K562 (cell line): ENCODE measurements around the gene ITGB3BP. TPM values are rescaled to one million over a fixed set of nuclear protein-coding genes. Genes with fewer than 3 reads are reported as not detected.

Source experiments
- ATAC-seq: fragments of 200-7000 bp; cut with Tn5 transposase; 3 replicates; pipeline ENCODE4 v1.9.1; 2020; ENCODE audit warnings: moderate library complexity
- BruUV-seq: library from RNA; stranded (reverse); fragments of 400-500 nt; replicated peaks from 2 replicates; lab custom pipeline; 2021; lab: Mats Ljungman, UMichigan
- CTCF ChIA-PET: fragments of 300-600 bp; formaldehyde crosslinking; extraction: SDS; loops from one replicate; lab custom pipeline; 2021; ENCODE audit warnings: low intra/inter-chr PET ratio; lab: Yijun Ruan, JAX
- POLR2A ChIA-PET: fragments of 300-600, 350-650 bp; sonication (Branson Sonifier 250); formaldehyde crosslinking; extraction: SDS; loops from one replicate; lab custom pipeline; 2021; ENCODE audit warnings: antibody characterized with exemption, inconsistent platforms; lab: Yijun Ruan, JAX
- DNase-seq, 4 experiments: peaks; one replicate each; pipeline versions ENCODE4 v3.0.0 to v3.0.0-alpha.2; 2011 to 2018; ENCODE audit warnings: low spot score in 3 of 4, mixed read lengths in 3 of 4; ENCODE audit errors: extremely low read depth in 1 of 4
- FAIRE-seq: peaks from 2 replicates; lab custom pipeline; 2011; peaks lifted over from hg19 to GRCh38; lab: Jason Lieb, UNC
- H2AFZ ChIP-seq: 2 replicates; pipeline ENCODE4 v1.6.0; 2011; ENCODE audit warnings: low read depth, low read length, control low read depth, inconsistent platforms
- H3K27ac ChIP-seq: fragments of 200-600 bp; 3 replicates; pipeline ENCODE4 v1.8.0; 2011; ENCODE audit warnings: low read depth, mild to moderate bottlenecking, control low read depth, inconsistent platforms, low read length, moderate library complexity, mixed read lengths; ENCODE audit errors: extremely low read depth
- H3K27me3 ChIP-seq, 2 experiments: fragments of 300-600 bp in 1 of 2; 2 replicates in 1 of 2; 3 replicates in 1 of 2; pipeline versions ENCODE4 v1.6.0 to v1.8.0; 2011; ENCODE audit warnings: inconsistent platforms in 2 of 2, low read length in 2 of 2, mild to moderate bottlenecking in 1 of 2, mixed read lengths in 1 of 2, moderate library complexity in 1 of 2; ENCODE audit not compliant: control insufficient read depth in 2 of 2, insufficient read depth in 2 of 2
- H3K36me3 ChIP-seq: fragments of 300-600 bp; 3 replicates; pipeline ENCODE4 v1.8.0; 2011; ENCODE audit warnings: mild to moderate bottlenecking, low read length, inconsistent platforms; ENCODE audit not compliant: control insufficient read depth, insufficient read depth
- H3K4me1 ChIP-seq, 2 experiments: fragments of 200-600 bp in 1 of 2; replicated peaks in 1 of 2; 2 replicates in 1 of 2; 3 replicates in 1 of 2; pipeline versions ENCODE4 v1.5.1 to v1.8.0; 2011; ENCODE audit warnings: inconsistent platforms in 2 of 2, low read length in 2 of 2, mild to moderate bottlenecking in 1 of 2, mixed read lengths in 1 of 2, moderate library complexity in 1 of 2; ENCODE audit not compliant: control insufficient read depth in 2 of 2, insufficient read depth in 2 of 2
- H3K4me2 ChIP-seq: 2 replicates; pipeline ENCODE4 v1.6.1; 2011; ENCODE audit warnings: low read length, control low read depth, inconsistent platforms, mixed read lengths; ENCODE audit not compliant: insufficient read depth
- H3K4me3 ChIP-seq: fragments of 200-600 bp; sonication (generic), shearing (Covaris generic); 2 replicates; pipeline ENCODE4 v1.5.1; 2016; ENCODE audit warnings: control low read depth, inconsistent platforms
- H3K79me2 ChIP-seq: fragments of 200-600 bp; 3 replicates; pipeline ENCODE4 v1.8.0; 2011; ENCODE audit warnings: low read length, inconsistent platforms; ENCODE audit not compliant: control insufficient read depth, insufficient read depth
- H3K9ac ChIP-seq, 2 experiments: 2 replicates each; pipeline versions ENCODE4 v1.6.0 to v1.6.1; 2011; ENCODE audit warnings: low read depth in 2 of 2, low read length in 2 of 2, control low read depth in 1 of 2, inconsistent platforms in 1 of 2, mild to moderate bottlenecking in 1 of 2, mixed read lengths in 1 of 2; ENCODE audit not compliant: insufficient read depth in 1 of 2
- H3K9me1 ChIP-seq: one replicate; pipeline ENCODE4 v1.6.0; 2011; ENCODE audit warnings: inconsistent platforms, mild to moderate bottlenecking, low read length, moderate library complexity; ENCODE audit not compliant: control insufficient read depth, insufficient read depth
- H3K9me3 ChIP-seq: replicated peaks from 2 replicates; pipeline ENCODE4 v1.5.1; 2011; ENCODE audit warnings: low read depth, low read length, inconsistent platforms; ENCODE audit not compliant: control insufficient read depth, insufficient read depth
- H4K20me1 ChIP-seq: replicated peaks from 2 replicates; pipeline ENCODE4 v1.6.1; 2011; ENCODE audit warnings: low read length, inconsistent platforms, mixed read lengths; ENCODE audit not compliant: control insufficient read depth, insufficient read depth
- FUS ChIP-seq: fragments of 200-400 bp; formaldehyde crosslinking; optimal IDR thresholded peaks from 2 replicates; pipeline ENCODE3; 2017; ENCODE audit warnings: low read depth, low read length
- HEY1 ChIP-seq: fragments of 250-450 bp; sonication (Bioruptor Pico); IDR thresholded peaks from 2 replicates; pipeline ENCODE4 v1.5.0; 2020; ENCODE audit warnings: mild to moderate bottlenecking, moderate library complexity, borderline replicate concordance
- HNRNPUL1 ChIP-seq: fragments of 200-400 bp; formaldehyde crosslinking; IDR thresholded peaks from 2 replicates; pipeline ENCODE4 v1.6.1; 2017; ENCODE audit warnings: low read length
- NCOA4 ChIP-seq: fragments of 450-650 bp; IDR thresholded peaks from 2 replicates; pipeline ENCODE4 v1.6.1; 2018; ENCODE audit warnings: mild to moderate bottlenecking; ENCODE audit not compliant: partially characterized antibody
- PPARD ChIP-seq: fragments of 250-450 bp; sonication (Bioruptor Pico); IDR thresholded peaks from 2 replicates; pipeline ENCODE4 v1.8.0; 2022; ENCODE audit warnings: inconsistent platforms, mild to moderate bottlenecking, moderate library complexity
- PRPF4 ChIP-seq: fragments of 200-400 bp; formaldehyde crosslinking; IDR thresholded peaks from one replicate; pipeline ENCODE4 v1.6.1; 2017; ENCODE audit warnings: low read length, low read depth, mild to moderate bottlenecking; ENCODE audit not compliant: insufficient read depth, poor library complexity, severe bottlenecking
- SOX6 ChIP-seq: fragments of 450-650 bp; IDR thresholded peaks from 2 replicates; pipeline ENCODE4 v1.6.1; 2014; ENCODE audit warnings: mild to moderate bottlenecking
- ZNF224 ChIP-seq: sonication (generic); formaldehyde crosslinking; IDR thresholded peaks from 2 replicates; pipeline ENCODE4 v1.8.0; 2022; ENCODE audit warnings: mild to moderate bottlenecking, missing genetic modification reagents
- ZNF395 ChIP-seq: fragments of 200-800 bp; sonication (Bioruptor generic); IDR thresholded peaks from 2 replicates; pipeline ENCODE4 v1.6.1; 2017; ENCODE audit warnings: missing genetic modification characterization, missing compliant biosample characterization
- ZNF77 ChIP-seq: fragments of 250-450 bp; sonication (Bioruptor Pico); IDR thresholded peaks from 2 replicates; pipeline ENCODE4 v1.5.0; 2020
- WGBS: fragments of 100-300 bp; shearing (Covaris generic); methylation state at CpG from one replicate; pipeline ENCODE4 v1.1.6; 2016; ENCODE audit warnings: low coverage, mixed read lengths; ENCODE audit not compliant: insufficient coverage; ENCODE audit errors: missing lambda C conversion rate; 5-methylcytosine and 5-hydroxymethylcytosine counted together
- in situ Hi-C: fragments of 300-500 bp; cut with MboI; formaldehyde crosslinking; loops from 4 replicates; pipeline ENCODE4 v1.15.0; 2018; ENCODE audit warnings: inconsistent platforms, mixed read lengths
- intact Hi-C: fragments of 100-400 bp; cut with micrococcal nuclease; formaldehyde crosslinking; loops from 2 replicates; pipeline ENCODE4 v1.14.2; 2022
- polyA plus RNA-seq, 8 experiments: library from polyadenylated mRNA; depleted of rRNA in 4 of 8; stranded (reverse) in 5 of 8; unstranded in 3 of 8; fragments of >200 nt; fragmentation: Nextera tagmentation in 2 of 8; fragmentation: Illumina TruSeq in 1 of 8; extraction: Ambion mirVana in 2 of 8; extraction: Trizol in 1 of 8; gene quantifications; 2 replicates each; pipeline versions ENCODE4 v1.2.1 to v1.2.3, GENCODE V29; 2011 to 2014; ENCODE audit warnings: inconsistent platforms in 1 of 8, missing spikeins in 1 of 8
- total RNA-seq, 7 experiments: library from RNA; depleted of rRNA in 6 of 7; stranded (reverse); fragments of >200 nt in 6 of 7; fragmentation: Illumina TruSeq in 2 of 7; extraction: Trizol in 2 of 7; gene quantifications; 2 replicates each; pipeline versions ENCODE4 v1.2.1 to v1.2.3, GENCODE V29; 2011 to 2021; ENCODE audit warnings: low replicate concordance in 1 of 7
- TF ChIP-seq, protein P1 (sequence below), 3 experiments: IDR thresholded peaks in 2 of 3; conservative IDR thresholded peaks in 1 of 3; 2 replicates each; pipeline ENCODE4 v1.5.1; 2011 to 2012; ENCODE audit warnings: low read length in 3 of 3, mild to moderate bottlenecking in 3 of 3, control low read depth in 2 of 3, improper control_type of control experiment in 1 of 3, inconsistent platforms in 1 of 3, low read depth in 1 of 3, mixed read lengths in 1 of 3, moderate library complexity in 1 of 3; ENCODE audit not compliant: insufficient read depth in 2 of 3
- TF ChIP-seq, protein P2 (sequence below): fragments of 250-450 bp; sonication (Bioruptor Pico); IDR thresholded peaks from 2 replicates; pipeline ENCODE4 v1.8.0; 2021; ENCODE audit warnings: moderate library complexity, mild to moderate bottlenecking, inconsistent platforms

The ITGB3BP gene
- total and polyA plus RNA-seq, 9 of the 15 experiments (the other 6 are each of a cell fraction or from before 2014, with no cell fraction given) = 62.8 to 151 (median 110) TPM

- Histone ChIP-seq H4K20me1 (no peaks in the 10 kb centered on the region), H3K27me3 (no peaks in the 10 kb centered on the region), H3K4me1 (no peaks in the 10 kb centered on the region), H3K79me2 (no peaks in the 10 kb centered on the region), H3K9ac (no peak overlapping the region), H3K9me3 (peaks cover 2% of the 10 kb centered on the region; the same call in 1 of the 2 replicates), H3K27ac (no peak overlapping the region), H3K36me3 (peaks cover 11% of the 10 kb centered on the region; the same call in 2 of the 3 replicates), H3K9me1 (no peaks in the 10 kb centered on the region), H2AFZ (no peak overlapping the region), H3K4me2 (no peak overlapping the region), H3K4me3 (no peak overlapping the region)
- CTCF ChIA-PET = interaction anchor here (0.7 kb wide), 1 partner anchor 72 kb away, joined by 3 read pairs; no protein-coding TSS in a partner anchor
- POLR2A ChIA-PET = no interaction called here
- in situ Hi-C loops = no loop called here
- no peak for FAIRE-seq
- WGBS = 77% methylated on average over 3 of the region's 3 CpGs
- peak; percentile 77; the same call in 2 of the 3 replicates for ATAC-seq
- intact Hi-C loops = no loop called here
- no TSS peak for BruUV-seq
- DNase-seq = peak in 1 of 4 experiments; percentile 6
- no peak for TF ChIP-seq SOX6
- TF ChIP-seq, protein P1, sequence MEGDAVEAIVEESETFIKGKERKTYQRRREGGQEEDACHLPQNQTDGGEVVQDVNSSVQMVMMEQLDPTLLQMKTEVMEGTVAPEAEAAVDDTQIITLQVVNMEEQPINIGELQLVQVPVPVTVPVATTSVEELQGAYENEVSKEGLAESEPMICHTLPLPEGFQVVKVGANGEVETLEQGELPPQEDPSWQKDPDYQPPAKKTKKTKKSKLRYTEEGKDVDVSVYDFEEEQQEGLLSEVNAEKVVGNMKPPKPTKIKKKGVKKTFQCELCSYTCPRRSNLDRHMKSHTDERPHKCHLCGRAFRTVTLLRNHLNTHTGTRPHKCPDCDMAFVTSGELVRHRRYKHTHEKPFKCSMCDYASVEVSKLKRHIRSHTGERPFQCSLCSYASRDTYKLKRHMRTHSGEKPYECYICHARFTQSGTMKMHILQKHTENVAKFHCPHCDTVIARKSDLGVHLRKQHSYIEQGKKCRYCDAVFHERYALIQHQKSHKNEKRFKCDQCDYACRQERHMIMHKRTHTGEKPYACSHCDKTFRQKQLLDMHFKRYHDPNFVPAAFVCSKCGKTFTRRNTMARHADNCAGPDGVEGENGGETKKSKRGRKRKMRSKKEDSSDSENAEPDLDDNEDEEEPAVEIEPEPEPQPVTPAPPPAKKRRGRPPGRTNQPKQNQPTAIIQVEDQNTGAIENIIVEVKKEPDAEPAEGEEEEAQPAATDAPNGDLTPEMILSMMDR (IDR thresholded peaks at IDR 0.05 in 2 of 3, conservative IDR thresholded peaks at IDR 0.05 in 1 of 3; ENCODE audit: insufficient read depth in 2 of 3, low read depth in 1 of 3, low read length in 3 of 3) = peak; percentile 23 to 33 (median 25); a peak in 2 of 6 replicates
These were observed 56.3 kb downstream of the ITGB3BP start for GRCh38 chr1:63466759-63467158.

DNA sequence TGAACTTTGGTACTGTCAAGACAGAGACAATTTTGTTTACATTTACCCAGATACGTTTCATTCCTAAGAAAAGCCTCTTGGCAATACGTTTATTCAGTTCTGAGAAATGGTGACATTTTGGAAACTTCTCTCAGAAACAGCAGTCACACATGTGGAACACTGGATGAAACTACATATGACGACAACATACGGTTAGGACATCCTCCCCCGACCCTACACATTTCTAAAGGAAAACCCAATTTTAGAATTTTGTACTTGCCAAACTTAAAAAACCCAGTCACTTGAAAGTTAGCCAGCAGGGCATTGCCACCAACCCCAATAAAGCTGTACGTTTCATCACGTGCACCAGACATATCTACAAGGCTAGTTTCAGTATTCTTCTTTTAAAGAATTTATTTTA, 56.8 kb downstream of the ITGB3BP start:
- no peak for FAIRE-seq
- ChIA-PET CTCF (interaction anchor here (0.7 kb wide), 1 partner anchor 72 kb away, joined by 3 read pairs; no protein-coding TSS in a partner anchor), POLR2A (no interaction called here)
- H3K36me3 ChIP-seq = peaks cover 16% of the 10 kb centered on the region; the same call in 2 of the 3 replicates
- 75% methylated on average over 7 of the region's 7 CpGs for WGBS
- BruUV-seq = no TSS peak
- H3K27me3 ChIP-seq = no peaks in the 10 kb centered on the region
- intact Hi-C loops (no loop called here), in situ Hi-C loops (no loop called here)
- no peak overlapping the region for H3K27ac ChIP-seq
- H3K9ac ChIP-seq = no peak overlapping the region
- no peak overlapping the region for H3K4me3 ChIP-seq
- peaks cover 2% of the 10 kb centered on the region; the same call in 1 of the 2 replicates for H3K9me3 ChIP-seq
- H2AFZ ChIP-seq = no peak overlapping the region
- no peaks in the 10 kb centered on the region for H4K20me1 ChIP-seq
- no peaks in the 10 kb centered on the region for H3K4me1 ChIP-seq
- DNase-seq = no peak
- no peaks in the 10 kb centered on the region for H3K79me2 ChIP-seq
- H3K4me2 ChIP-seq = no peak overlapping the region
- no peak for ATAC-seq
- no peaks in the 10 kb centered on the region for H3K9me1 ChIP-seq
- TF ChIP-seq FUS (no peak), ZNF395 (CRISPR knock-in tag) (no peak), ZNF77 (CRISPR knock-in tag) (no peak), PPARD (CRISPR knock-in tag) (no peak), NCOA4 (no peak), ZNF224 (CRISPR knock-in tag) (no peak), PRPF4 (no peak), HEY1 (CRISPR knock-in tag) (no peak), HNRNPUL1 (no peak)
- TF ChIP-seq, protein P2, sequence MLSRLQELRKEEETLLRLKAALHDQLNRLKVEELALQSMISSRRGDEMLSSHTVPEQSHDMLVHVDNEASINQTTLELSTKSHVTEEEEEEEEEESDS (CRISPR knock-in tag) = no peak
